Stimulated activated CD8-positive, alpha-beta memory T cell treated with anti-CD3 and anti-CD28 coated beads, Interleukin-15, amount 100 ng/mL, for 1 hour (primary cell): ENCODE results near the gene XAGE2.

Source experiments
- DNase-seq: peaks from one replicate; pipeline ENCODE4 v3.0.0-alpha.2; 2020; ENCODE audit warnings: low read depth

XAGE2 gene

DNA sequence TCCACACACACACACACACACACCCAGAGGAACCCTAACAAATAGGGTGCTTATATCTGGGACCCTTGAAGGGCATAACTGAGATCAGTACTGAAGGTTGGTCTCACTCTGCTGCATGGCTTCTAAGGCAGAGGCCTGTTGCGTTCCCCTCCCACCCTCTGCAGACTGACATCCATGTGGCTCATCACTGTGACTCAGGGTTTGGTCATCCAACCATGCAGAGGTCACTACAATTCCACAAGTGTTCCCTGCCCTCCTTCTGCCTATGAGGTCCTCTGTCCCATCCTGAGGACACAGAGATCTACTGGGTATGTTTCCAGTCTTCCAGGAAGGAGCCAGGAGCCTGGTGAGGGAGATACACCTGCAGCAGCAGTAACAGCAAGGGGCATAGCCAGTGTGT lies 55.8 kb downstream of the XAGE2 start:
- DNase-seq, result no peak
